ENCODE measurements around the gene RAD51AP1.

- TF ChIP-seq GATA2 (IDR thresholded peaks at IDR 0.05; ENCODE audit: low read depth, low read length) (no peak), GATA3 (IDR thresholded peaks at IDR 0.05; ENCODE audit: low read depth, low read length) (no peak)
These were observed 28.6 kb downstream of the RAD51AP1 start for GRCh38 chr12:4567073-4567881.
